ENCODE measurements around the gene ATP9B.

GRCh38 chr18:79388043-79388442, 318.8 kb downstream of the ATP9B start:
- TF ChIP-seq CTCF (conservative IDR thresholded peaks at IDR 0.05; ENCODE audit: low read length) (no peak), EZH2phosphoT487 (IDR thresholded peaks at IDR 0.05; ENCODE audit: borderline replicate concordance) (no peak)

Data from Loucy (cell line).